Panc1 (cell line): Measurements from ENCODE around the gene RHEX.
A peak's percentile ranks its signal among the peaks of the same experiment; 100 is the strongest.

Source experiments
- POLR2AphosphoS5 ChIP-seq: IDR thresholded peaks from 2 replicates; pipeline ENCODE4 v1.6.1; 2012; ENCODE audit warnings: mild to moderate bottlenecking, low read depth, low read length, moderate library complexity
- SIN3A ChIP-seq: IDR thresholded peaks from 2 replicates; pipeline ENCODE4 v1.6.1; 2012; ENCODE audit warnings: low read depth, mild to moderate bottlenecking, low read length, moderate library complexity, borderline replicate concordance; ENCODE audit not compliant: insufficient read depth
- TF ChIP-seq, protein P1 (sequence below): fragments of 450-650 bp; IDR thresholded peaks from 2 replicates; pipeline ENCODE4 v1.5.1; 2017; ENCODE audit warnings: mild to moderate bottlenecking
- TF ChIP-seq, protein P2 (sequence below), 2 experiments: IDR thresholded peaks; 2 replicates each; pipeline ENCODE4 v1.6.1; 2011 to 2012; ENCODE audit warnings: low read depth in 2 of 2, control low read depth in 1 of 2, low read length in 1 of 2, mild to moderate bottlenecking in 1 of 2, moderate library complexity in 1 of 2; ENCODE audit not compliant: insufficient read depth in 1 of 2

DNA sequence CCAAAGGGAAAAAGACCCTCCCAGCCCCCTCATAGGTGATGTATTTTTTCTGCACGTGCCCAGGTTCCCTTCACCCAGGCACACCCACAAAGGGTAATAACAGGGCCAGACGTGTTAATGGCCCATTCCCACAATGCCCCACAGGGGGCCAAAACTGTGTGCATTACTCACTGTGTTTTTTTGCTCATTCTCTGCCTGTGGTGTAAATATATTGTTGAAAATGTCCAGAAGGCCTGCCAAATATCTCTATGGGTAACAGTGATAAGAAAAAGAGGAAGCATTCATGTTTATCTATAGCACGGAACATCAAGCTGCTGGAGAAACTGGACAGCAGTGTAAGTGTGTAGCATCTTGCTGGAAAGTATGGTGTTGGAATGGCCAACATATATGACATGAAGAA lies 21.9 kb downstream of the RHEX start:
- TF ChIP-seq, protein P1, sequence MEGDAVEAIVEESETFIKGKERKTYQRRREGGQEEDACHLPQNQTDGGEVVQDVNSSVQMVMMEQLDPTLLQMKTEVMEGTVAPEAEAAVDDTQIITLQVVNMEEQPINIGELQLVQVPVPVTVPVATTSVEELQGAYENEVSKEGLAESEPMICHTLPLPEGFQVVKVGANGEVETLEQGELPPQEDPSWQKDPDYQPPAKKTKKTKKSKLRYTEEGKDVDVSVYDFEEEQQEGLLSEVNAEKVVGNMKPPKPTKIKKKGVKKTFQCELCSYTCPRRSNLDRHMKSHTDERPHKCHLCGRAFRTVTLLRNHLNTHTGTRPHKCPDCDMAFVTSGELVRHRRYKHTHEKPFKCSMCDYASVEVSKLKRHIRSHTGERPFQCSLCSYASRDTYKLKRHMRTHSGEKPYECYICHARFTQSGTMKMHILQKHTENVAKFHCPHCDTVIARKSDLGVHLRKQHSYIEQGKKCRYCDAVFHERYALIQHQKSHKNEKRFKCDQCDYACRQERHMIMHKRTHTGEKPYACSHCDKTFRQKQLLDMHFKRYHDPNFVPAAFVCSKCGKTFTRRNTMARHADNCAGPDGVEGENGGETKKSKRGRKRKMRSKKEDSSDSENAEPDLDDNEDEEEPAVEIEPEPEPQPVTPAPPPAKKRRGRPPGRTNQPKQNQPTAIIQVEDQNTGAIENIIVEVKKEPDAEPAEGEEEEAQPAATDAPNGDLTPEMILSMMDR, result 0 out of 2 replicates have a peak, but pooled peaks have one; percentile 10
- TF ChIP-seq POLR2AphosphoS5, result no peak
- TF ChIP-seq SIN3A, result no peak
- TF ChIP-seq, protein P2, sequence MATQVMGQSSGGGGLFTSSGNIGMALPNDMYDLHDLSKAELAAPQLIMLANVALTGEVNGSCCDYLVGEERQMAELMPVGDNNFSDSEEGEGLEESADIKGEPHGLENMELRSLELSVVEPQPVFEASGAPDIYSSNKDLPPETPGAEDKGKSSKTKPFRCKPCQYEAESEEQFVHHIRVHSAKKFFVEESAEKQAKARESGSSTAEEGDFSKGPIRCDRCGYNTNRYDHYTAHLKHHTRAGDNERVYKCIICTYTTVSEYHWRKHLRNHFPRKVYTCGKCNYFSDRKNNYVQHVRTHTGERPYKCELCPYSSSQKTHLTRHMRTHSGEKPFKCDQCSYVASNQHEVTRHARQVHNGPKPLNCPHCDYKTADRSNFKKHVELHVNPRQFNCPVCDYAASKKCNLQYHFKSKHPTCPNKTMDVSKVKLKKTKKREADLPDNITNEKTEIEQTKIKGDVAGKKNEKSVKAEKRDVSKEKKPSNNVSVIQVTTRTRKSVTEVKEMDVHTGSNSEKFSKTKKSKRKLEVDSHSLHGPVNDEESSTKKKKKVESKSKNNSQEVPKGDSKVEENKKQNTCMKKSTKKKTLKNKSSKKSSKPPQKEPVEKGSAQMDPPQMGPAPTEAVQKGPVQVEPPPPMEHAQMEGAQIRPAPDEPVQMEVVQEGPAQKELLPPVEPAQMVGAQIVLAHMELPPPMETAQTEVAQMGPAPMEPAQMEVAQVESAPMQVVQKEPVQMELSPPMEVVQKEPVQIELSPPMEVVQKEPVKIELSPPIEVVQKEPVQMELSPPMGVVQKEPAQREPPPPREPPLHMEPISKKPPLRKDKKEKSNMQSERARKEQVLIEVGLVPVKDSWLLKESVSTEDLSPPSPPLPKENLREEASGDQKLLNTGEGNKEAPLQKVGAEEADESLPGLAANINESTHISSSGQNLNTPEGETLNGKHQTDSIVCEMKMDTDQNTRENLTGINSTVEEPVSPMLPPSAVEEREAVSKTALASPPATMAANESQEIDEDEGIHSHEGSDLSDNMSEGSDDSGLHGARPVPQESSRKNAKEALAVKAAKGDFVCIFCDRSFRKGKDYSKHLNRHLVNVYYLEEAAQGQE (IDR thresholded peaks at IDR 0.05; ENCODE audit: insufficient read depth in 1 of 2, low read depth in 2 of 2, low read length in 1 of 2), result no peak
